ENCODE results near the gene MED16.

MED16 gene

GRCh38 chr19:928471-929202 lies 35.6 kb upstream of the MED16 start:
- no peak for DNase-seq (ENCODE audit: low read depth, low spot score)

GRCh38 chr19:927780-928401 lies 34.9 kb upstream of the MED16 start:
- no peak for DNase-seq (ENCODE audit: low read depth, low spot score)

- DNase-seq (ENCODE audit: low read depth, low spot score), result no peak
Measured at GRCh38 chr19:927351-927779, 34.4 kb upstream of the MED16 start.

GRCh38 chr19:926589-927350 lies 33.8 kb upstream of the MED16 start:
- DNase-seq (ENCODE audit: low read depth, low spot score), result no peak

- DNase-seq (ENCODE audit: low read depth, low spot score), result no peak
Measured at GRCh38 chr19:926323-926588, 33.3 kb upstream of the MED16 start.

- DNase-seq (ENCODE audit: low read depth, low spot score), result no peak
Measured at GRCh38 chr19:925526-926322, 32.7 kb upstream of the MED16 start, which contains the start of gene ARID3A. Gene ARID3A (plus strand): TSS chr19:926035. CDS start chr19:929529, 3,494 bp downstream.

GRCh38 chr19:925087-925525 lies 32.1 kb upstream of the MED16 start:
- no peak for DNase-seq (ENCODE audit: low read depth, low spot score)

GRCh38 chr19:924553-925086 lies 31.6 kb upstream of the MED16 start:
- no peak for DNase-seq (ENCODE audit: low read depth, low spot score)

- DNase-seq (ENCODE audit: low read depth, low spot score), result no peak
Measured at GRCh38 chr19:920051-920864, 27.3 kb upstream of the MED16 start.

- no peak for DNase-seq (ENCODE audit: low read depth, low spot score)
Measured at GRCh38 chr19:919199-920050, 26.4 kb upstream of the MED16 start.

- no peak for DNase-seq (ENCODE audit: low read depth, low spot score)
Measured at GRCh38 chr19:918481-919198, 25.7 kb upstream of the MED16 start.

GRCh38 chr19:918152-918437 lies 25.1 kb upstream of the MED16 start:
- no peak for DNase-seq (ENCODE audit: low read depth, low spot score)

GRCh38 chr19:917323-918151 lies 24.6 kb upstream of the MED16 start, which contains the start of gene KISS1R:
Gene KISS1R (plus strand): TSS chr19:917333. CDS start chr19:917503, 170 bp downstream.
- no peak for DNase-seq (ENCODE audit: low read depth, low spot score)

GRCh38 chr19:916645-917322 lies 23.8 kb upstream of the MED16 start:
- no peak for DNase-seq (ENCODE audit: low read depth, low spot score)

- DNase-seq (ENCODE audit: low read depth, low spot score), result no peak
Measured at GRCh38 chr19:913080-913748, 20.2 kb upstream of the MED16 start, which contains the start of gene R3HDM4. Gene R3HDM4 (minus strand): TSS chr19:913219. CDS start chr19:913157, 62 bp downstream.

GRCh38 chr19:912181-913079 lies 19.4 kb upstream of the MED16 start:
- DNase-seq (ENCODE audit: low read depth, low spot score), result no peak
